Renal pelvis (tissue), 12 donors: ENCODE measurements around the gene RAD51AP1. TPM values are rescaled to one million over a fixed set of nuclear protein-coding genes. Genes with fewer than 3 reads are reported as not detected.
"Not testable (repeated sequence)": the region's sequence is repeated elsewhere in the genome, so short reads cannot be mapped to it uniquely, and the experiment has no call there.

ENCODE experiments used
- DNase-seq: peaks from one replicate; pipeline ENCODE4 v3.0.0-alpha.2; 2013
- long read RNA-seq, 16 experiments: transcript quantifications; one replicate each; lab custom pipeline, GENCODE V29; 2026
- polyA plus RNA-seq, 3 donors: library from polyadenylated mRNA; unstranded; fragments of 120-200 nt; gene quantifications; one replicate each; pipeline ENCODE4 v1.2.1, GENCODE V29; 2013; ENCODE audit not compliant: insufficient read length in 3 of 3

The RAD51AP1 gene, protein sequence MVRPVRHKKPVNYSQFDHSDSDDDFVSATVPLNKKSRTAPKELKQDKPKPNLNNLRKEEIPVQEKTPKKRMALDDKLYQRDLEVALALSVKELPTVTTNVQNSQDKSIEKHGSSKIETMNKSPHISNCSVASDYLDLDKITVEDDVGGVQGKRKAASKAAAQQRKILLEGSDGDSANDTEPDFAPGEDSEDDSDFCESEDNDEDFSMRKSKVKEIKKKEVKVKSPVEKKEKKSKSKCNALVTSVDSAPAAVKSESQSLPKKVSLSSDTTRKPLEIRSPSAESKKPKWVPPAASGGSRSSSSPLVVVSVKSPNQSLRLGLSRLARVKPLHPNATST
- polyA plus RNA-seq = 10 to 100 TPM; 26.2 to 27.9 (median 27.1) TPM
- long read RNA-seq, donor 1, partial matches to known transcripts = 0 of 2 reads
- long read RNA-seq, donor 1, other reads (novel, unspliced or antisense) = 0 of 2 reads
- long read RNA-seq, donor 2, transcript RAD51AP1-202 (9 exons, 2,113 nt) = major isoform, 5 of 8 reads
- long read RNA-seq, donor 2, partial matches to known transcripts = 0 of 8 reads
- long read RNA-seq, donor 2, other reads (novel, unspliced or antisense) = 0 of 8 reads
- long read RNA-seq, donor 3, partial matches to known transcripts = 0 of 4 reads
- long read RNA-seq, donor 3, other reads (novel, unspliced or antisense) = 0 of 4 reads
- long read RNA-seq, donor 4, partial matches to known transcripts = 0 of 2 reads
- long read RNA-seq, donor 4, other reads (novel, unspliced or antisense) = 0 of 2 reads
- long read RNA-seq, donor 5 = 0 reads
- long read RNA-seq, donor 6, partial matches to known transcripts = 0 of 4 reads
- long read RNA-seq, donor 6, other reads (novel, unspliced or antisense) = 0 of 4 reads
- long read RNA-seq, donor 7, partial matches to known transcripts = 0 of 2 reads
- long read RNA-seq, donor 7, other reads (novel, unspliced or antisense) = 0 of 2 reads
- long read RNA-seq, donor 8, partial matches to known transcripts = 0 of 2 reads
- long read RNA-seq, donor 8, other reads (novel, unspliced or antisense) = 0 of 2 reads
- long read RNA-seq, donor 9, partial matches to known transcripts = 0 of 2 reads
- long read RNA-seq, donor 9, other reads (novel, unspliced or antisense) = 0 of 2 reads
- long read RNA-seq, donor 10, partial matches to known transcripts = 0 of 4 reads
- long read RNA-seq, donor 10, other reads (novel, unspliced or antisense) = 0 of 4 reads
- long read RNA-seq, donor 11, partial matches to known transcripts = 0 of 3 reads
- long read RNA-seq, donor 11, other reads (novel, unspliced or antisense) = 0 of 3 reads
- long read RNA-seq, donor 12, transcript RAD51AP1-202 (9 exons, 2,113 nt) = major isoform, 5 of 7 reads
- long read RNA-seq, donor 12, partial matches to known transcripts = 0 of 7 reads
- long read RNA-seq, donor 12, other reads (novel, unspliced or antisense) = 0 of 7 reads
- long read RNA-seq, donor 13, partial matches to known transcripts = 0 of 1 reads
- long read RNA-seq, donor 13, other reads (novel, unspliced or antisense) = 0 of 1 reads
- long read RNA-seq, donor 14 = 0 reads
- long read RNA-seq, donor 15, partial matches to known transcripts = 0 of 6 reads
- long read RNA-seq, donor 15, other reads (novel, unspliced or antisense) = 0 of 6 reads
- long read RNA-seq, donor 16, partial matches to known transcripts = 0 of 4 reads
- long read RNA-seq, donor 16, other reads (novel, unspliced or antisense) = 0 of 4 reads

DNA sequence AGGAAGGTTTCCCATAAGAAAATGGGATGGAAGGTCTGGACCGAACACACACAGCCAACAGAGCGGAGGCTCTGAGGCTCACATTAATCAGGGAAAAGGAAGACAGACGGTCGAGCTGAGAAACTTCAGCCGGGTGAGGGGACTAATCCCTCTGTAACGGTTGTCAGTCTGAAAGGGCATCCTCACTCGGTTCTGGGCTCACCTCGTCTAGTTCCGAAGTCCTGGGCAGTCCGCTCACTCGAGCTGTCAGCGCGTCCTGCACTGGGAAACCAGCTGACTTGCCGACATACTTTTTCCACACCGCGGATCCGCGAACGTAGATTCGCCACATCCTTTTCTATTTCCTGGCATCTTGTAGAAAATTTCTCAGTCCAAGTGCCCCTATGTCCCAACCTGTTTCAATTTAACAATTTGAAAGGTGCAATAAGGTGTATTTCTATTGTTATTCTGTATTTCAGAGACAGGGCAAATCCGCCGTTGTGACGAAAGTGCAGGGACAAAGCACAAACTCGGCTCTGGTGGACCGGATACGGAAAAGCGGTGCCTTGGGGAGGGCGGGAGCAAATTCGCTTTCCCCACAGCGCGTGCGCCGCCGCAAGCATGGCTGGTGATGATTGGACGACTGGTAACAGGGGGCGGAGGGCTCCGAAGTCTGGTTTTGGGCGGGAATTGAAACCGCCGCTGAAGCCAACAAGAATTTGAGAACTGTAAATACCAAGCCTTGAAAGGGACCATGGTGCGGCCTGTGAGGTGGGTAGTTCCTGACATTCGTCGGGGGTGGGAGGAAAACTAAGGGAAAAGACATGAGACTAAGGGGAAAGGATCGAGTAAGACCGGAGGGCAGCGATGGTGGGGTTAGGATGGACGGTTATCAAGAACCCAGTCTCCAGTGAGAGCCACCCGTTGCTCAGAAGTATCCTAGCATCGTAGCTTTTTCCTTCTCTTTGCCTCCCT is at the start of gene RAD51AP1:
Gene RAD51AP1 (plus strand): TSS at position 684 of the 954 bp plus-strand sequence. CDS start 50 bp downstream, at position 734.
- peak; percentile 96 for DNase-seq

GRCh38 chr12:4489556-4489955 is 49.1 kb upstream of the RAD51AP1 start:
- DNase-seq = no peak

GRCh38 chr12:4490973-4491372 is 47.7 kb upstream of the RAD51AP1 start:
- DNase-seq = no peak

GRCh38 chr12:4496145-4496838 is 42.4 kb upstream of the RAD51AP1 start:
- no peak for DNase-seq

DNA sequence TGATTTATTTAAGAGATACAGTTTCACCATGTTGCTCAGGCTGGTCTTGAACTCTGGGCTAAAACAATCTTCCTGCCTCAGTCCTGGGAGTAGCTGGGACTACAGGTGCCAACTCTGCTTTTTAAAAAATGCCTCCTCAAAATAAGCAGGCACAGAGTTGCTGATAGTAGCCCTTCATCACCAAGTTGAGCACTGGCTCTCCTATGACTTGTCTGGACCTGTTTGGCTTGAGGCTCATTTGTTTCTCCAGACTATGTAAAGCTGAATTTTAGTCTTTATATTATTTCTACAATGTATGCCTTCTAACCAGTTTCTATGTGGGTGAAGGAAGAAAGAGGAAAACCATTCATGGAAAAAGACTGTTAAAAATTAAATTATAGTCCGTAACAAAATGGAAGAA is 39.5 kb upstream of the RAD51AP1 start:
- no peak for DNase-seq

DNA sequence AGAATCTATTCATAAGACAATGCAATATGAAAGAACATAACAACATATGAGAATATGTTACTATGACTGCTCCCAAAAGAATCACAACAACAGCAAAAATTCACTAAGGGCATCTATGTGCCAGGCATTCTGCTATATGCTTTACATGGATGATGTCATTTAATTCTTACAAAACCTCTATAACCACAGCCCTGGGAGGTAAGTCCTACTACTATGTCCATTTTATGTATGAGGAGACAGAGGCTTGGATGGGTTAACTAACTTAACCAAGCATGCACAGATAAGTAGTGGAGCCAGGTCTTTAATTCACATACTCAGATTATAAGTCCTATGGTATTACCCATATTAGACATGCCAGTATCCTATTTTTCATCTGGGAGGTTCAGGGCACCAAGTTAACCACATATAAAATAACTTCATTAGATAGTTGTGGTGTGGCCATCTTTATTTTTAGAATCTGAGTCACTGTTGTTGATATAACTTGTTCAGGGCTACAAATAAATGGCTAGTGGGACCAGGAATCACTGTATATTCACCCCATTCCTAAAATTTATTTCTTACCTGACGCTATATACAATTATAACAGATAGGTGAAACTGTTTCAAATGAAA is 33.2 kb upstream of the RAD51AP1 start:
- DNase-seq = no peak

GRCh38 chr12:4506430-4506829 is 32.3 kb upstream of the RAD51AP1 start:
- DNase-seq = no peak

DNA sequence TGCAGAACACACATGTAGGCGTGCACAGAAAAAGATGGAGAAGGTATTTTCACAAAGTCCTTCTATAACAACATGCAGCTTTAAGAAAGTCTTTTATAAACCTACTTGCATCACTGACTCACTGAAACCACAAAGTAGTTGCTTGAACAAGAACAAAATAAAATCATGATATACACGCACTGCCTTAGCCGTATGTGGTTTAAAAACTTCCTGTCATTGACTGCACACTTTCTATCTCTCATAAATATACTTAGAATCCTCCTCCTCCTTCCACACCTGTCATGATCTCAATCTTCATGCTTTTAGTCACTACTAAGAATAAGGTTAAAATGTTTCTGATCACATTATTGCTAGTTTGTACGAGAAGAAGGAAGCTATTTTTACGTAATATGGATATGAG is 31.8 kb upstream of the RAD51AP1 start:
- no peak for DNase-seq

GRCh38 chr12:4508503-4508902 is 30.2 kb upstream of the RAD51AP1 start:
- not testable (repeated sequence) for DNase-seq

DNA sequence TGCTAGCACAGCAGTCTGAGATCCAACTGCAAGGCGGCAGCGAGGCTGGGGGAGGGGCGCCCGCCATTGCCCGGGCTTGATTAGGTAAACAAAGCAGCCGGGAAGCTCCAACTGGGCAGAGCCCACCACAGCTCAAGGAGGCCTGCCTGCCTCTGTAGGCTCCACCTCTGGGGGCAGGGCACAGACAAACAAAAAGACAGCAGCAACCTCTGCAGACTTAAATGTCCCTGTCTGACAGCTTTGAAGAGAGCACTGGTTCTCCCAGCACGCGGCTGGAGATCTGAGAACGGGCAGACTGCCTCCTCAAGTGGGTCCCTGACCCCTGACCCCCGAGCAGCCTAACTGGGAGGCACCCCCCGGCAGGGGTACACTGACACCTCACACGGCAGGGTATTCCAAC is 29.4 kb upstream of the RAD51AP1 start:
- not testable (repeated sequence) for DNase-seq

DNA sequence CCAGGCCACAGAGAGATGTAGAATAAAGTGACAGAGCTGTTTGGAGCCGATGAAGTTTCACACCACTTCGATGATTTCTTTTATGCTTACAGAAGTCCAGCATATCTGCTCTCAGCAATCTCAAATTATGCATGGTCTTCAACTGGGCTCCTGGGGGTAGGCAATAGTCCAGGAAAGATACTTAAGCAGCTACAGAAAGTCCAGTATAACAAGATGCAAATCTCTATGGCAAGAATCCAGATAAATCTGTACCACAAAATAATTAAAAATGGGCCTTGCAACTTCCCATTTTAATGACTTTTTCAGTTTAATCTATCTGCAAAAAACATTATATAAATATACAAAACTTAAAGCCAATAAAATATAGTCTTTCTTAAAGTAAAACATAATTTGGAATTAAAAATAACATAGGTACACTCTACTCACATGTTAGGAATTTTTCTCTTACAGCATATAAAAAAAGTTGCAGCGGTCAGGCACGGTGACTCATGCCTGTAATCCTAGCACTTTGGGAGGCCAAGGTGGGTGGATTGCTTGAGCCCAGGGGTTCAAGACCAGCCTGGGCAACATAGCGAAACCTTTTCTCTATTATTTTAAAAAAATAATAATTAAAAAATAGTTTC is 20.5 kb upstream of the RAD51AP1 start:
- DNase-seq = no peak

DNA sequence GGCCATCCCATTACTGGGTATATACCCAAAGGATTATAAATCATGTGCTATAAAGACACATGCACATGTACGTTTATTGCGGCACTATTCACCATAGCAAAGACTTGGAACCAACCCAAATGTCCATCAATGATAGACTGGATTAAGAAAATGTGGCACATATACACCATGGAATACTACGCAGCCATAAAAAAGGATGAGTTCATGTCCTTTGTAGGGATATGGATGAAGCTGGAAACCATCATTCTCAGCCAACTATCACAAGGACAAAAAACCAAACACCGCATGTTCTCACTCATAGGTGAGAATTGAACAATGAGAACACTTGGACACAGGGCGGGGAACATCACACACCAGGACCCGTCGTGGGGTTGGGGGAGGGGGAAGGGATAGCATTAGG is 15.2 kb upstream of the RAD51AP1 start:
- DNase-seq = not testable (repeated sequence)

- no peak for DNase-seq
Measured at GRCh38 chr12:4526923-4527546, 11.7 kb upstream of the RAD51AP1 start.

- no peak for DNase-seq
Measured at GRCh38 chr12:4530160-4530559, 8.5 kb upstream of the RAD51AP1 start.

GRCh38 chr12:4530982-4531586 is 7.6 kb upstream of the RAD51AP1 start:
- no peak for DNase-seq

GRCh38 chr12:4535092-4535491 is 3.6 kb upstream of the RAD51AP1 start:
- DNase-seq = no peak

DNA sequence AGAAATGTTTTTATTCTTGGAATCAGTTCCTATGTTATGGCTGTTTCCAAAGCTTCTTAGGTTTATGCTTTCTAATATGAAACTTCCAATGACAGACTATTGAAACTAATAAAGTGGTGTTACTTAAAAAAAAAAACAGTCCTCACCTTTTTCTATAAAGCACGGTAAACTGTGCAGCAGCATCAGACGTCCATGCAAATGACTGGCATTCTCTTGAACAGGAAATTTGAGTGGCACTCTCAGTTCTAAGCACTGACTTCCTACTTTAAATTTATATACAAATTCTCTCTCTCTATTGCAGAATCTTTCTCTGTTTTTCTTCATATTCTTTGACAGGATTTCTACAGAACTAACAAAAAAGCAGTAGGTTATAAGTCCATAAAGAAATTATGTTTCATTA is 2.8 kb upstream of the RAD51AP1 start:
- no peak for DNase-seq
